K562 (cell line): Measurements from ENCODE around the gene CLEC17A. TPM values are rescaled to one million over a fixed set of nuclear protein-coding genes. Genes with fewer than 3 reads are reported as not detected.
A peak's percentile ranks its signal among the peaks of the same experiment; 100 is the strongest.

Experiments
- ATAC-seq: fragments of 200-7000 bp; cut with Tn5 transposase; 3 replicates; pipeline ENCODE4 v1.9.1; 2020; ENCODE audit warnings: moderate library complexity
- BruUV-seq: library from RNA; stranded (reverse); fragments of 400-500 nt; replicated peaks from 2 replicates; lab custom pipeline; 2021; lab: Mats Ljungman, UMichigan
- CTCF ChIA-PET: fragments of 300-600 bp; formaldehyde crosslinking; extraction: SDS; loops from one replicate; lab custom pipeline; 2021; ENCODE audit warnings: low intra/inter-chr PET ratio; lab: Yijun Ruan, JAX
- POLR2A ChIA-PET: fragments of 300-600, 350-650 bp; sonication (Branson Sonifier 250); formaldehyde crosslinking; extraction: SDS; loops from one replicate; lab custom pipeline; 2021; ENCODE audit warnings: antibody characterized with exemption, inconsistent platforms; lab: Yijun Ruan, JAX
- DNase-seq, 4 experiments: peaks; one replicate each; pipeline versions ENCODE4 v3.0.0 to v3.0.0-alpha.2; 2011 to 2018; ENCODE audit warnings: low spot score in 3 of 4, mixed read lengths in 3 of 4; ENCODE audit errors: extremely low read depth in 1 of 4
- FAIRE-seq: peaks from 2 replicates; lab custom pipeline; 2011; peaks lifted over from hg19 to GRCh38; lab: Jason Lieb, UNC
- H2AFZ ChIP-seq: 2 replicates; pipeline ENCODE4 v1.6.0; 2011; ENCODE audit warnings: low read depth, low read length, control low read depth, inconsistent platforms
- H3K27ac ChIP-seq: fragments of 200-600 bp; 3 replicates; pipeline ENCODE4 v1.8.0; 2011; ENCODE audit warnings: low read depth, mild to moderate bottlenecking, control low read depth, inconsistent platforms, low read length, moderate library complexity, mixed read lengths; ENCODE audit errors: extremely low read depth
- H3K27me3 ChIP-seq, 2 experiments: fragments of 300-600 bp in 1 of 2; 2 replicates in 1 of 2; 3 replicates in 1 of 2; pipeline versions ENCODE4 v1.6.0 to v1.8.0; 2011; ENCODE audit warnings: inconsistent platforms in 2 of 2, low read length in 2 of 2, mild to moderate bottlenecking in 1 of 2, mixed read lengths in 1 of 2, moderate library complexity in 1 of 2; ENCODE audit not compliant: control insufficient read depth in 2 of 2, insufficient read depth in 2 of 2
- H3K36me3 ChIP-seq: fragments of 300-600 bp; 3 replicates; pipeline ENCODE4 v1.8.0; 2011; ENCODE audit warnings: mild to moderate bottlenecking, low read length, inconsistent platforms; ENCODE audit not compliant: control insufficient read depth, insufficient read depth
- H3K4me1 ChIP-seq, 2 experiments: fragments of 200-600 bp in 1 of 2; replicated peaks in 1 of 2; 2 replicates in 1 of 2; 3 replicates in 1 of 2; pipeline versions ENCODE4 v1.5.1 to v1.8.0; 2011; ENCODE audit warnings: inconsistent platforms in 2 of 2, low read length in 2 of 2, mild to moderate bottlenecking in 1 of 2, mixed read lengths in 1 of 2, moderate library complexity in 1 of 2; ENCODE audit not compliant: control insufficient read depth in 2 of 2, insufficient read depth in 2 of 2
- H3K4me2 ChIP-seq: 2 replicates; pipeline ENCODE4 v1.6.1; 2011; ENCODE audit warnings: low read length, control low read depth, inconsistent platforms, mixed read lengths; ENCODE audit not compliant: insufficient read depth
- H3K4me3 ChIP-seq: fragments of 200-600 bp; sonication (generic), shearing (Covaris generic); 2 replicates; pipeline ENCODE4 v1.5.1; 2016; ENCODE audit warnings: control low read depth, inconsistent platforms
- H3K79me2 ChIP-seq: fragments of 200-600 bp; 3 replicates; pipeline ENCODE4 v1.8.0; 2011; ENCODE audit warnings: low read length, inconsistent platforms; ENCODE audit not compliant: control insufficient read depth, insufficient read depth
- H3K9ac ChIP-seq, 2 experiments: 2 replicates each; pipeline versions ENCODE4 v1.6.0 to v1.6.1; 2011; ENCODE audit warnings: low read depth in 2 of 2, low read length in 2 of 2, control low read depth in 1 of 2, inconsistent platforms in 1 of 2, mild to moderate bottlenecking in 1 of 2, mixed read lengths in 1 of 2; ENCODE audit not compliant: insufficient read depth in 1 of 2
- H3K9me1 ChIP-seq: one replicate; pipeline ENCODE4 v1.6.0; 2011; ENCODE audit warnings: inconsistent platforms, mild to moderate bottlenecking, low read length, moderate library complexity; ENCODE audit not compliant: control insufficient read depth, insufficient read depth
- H3K9me3 ChIP-seq: replicated peaks from 2 replicates; pipeline ENCODE4 v1.5.1; 2011; ENCODE audit warnings: low read depth, low read length, inconsistent platforms; ENCODE audit not compliant: control insufficient read depth, insufficient read depth
- H4K20me1 ChIP-seq: replicated peaks from 2 replicates; pipeline ENCODE4 v1.6.1; 2011; ENCODE audit warnings: low read length, inconsistent platforms, mixed read lengths; ENCODE audit not compliant: control insufficient read depth, insufficient read depth
- DDX20 ChIP-seq: fragments of 450-650 bp; IDR thresholded peaks from 2 replicates; pipeline ENCODE4 v1.6.1; 2016; ENCODE audit warnings: missing genetic modification characterization, low read depth, mild to moderate bottlenecking, missing compliant biosample characterization, moderate library complexity
- EP300 ChIP-seq: IDR thresholded peaks from 2 replicates; pipeline ENCODE4 v1.6.1; 2012; ENCODE audit warnings: low read length, improper control_type of control experiment
- FOSL1 ChIP-seq: fragments of 200-800 bp; sonication (Bioruptor generic); conservative IDR thresholded peaks from 2 replicates; pipeline ENCODE4 v1.6.1; 2016; ENCODE audit warnings: missing genetic modification characterization, missing compliant biosample characterization
- GTF2A2 ChIP-seq: IDR thresholded peaks from 2 replicates; pipeline ENCODE4 v1.6.1; 2016; ENCODE audit warnings: mild to moderate bottlenecking, missing genetic modification characterization, missing compliant biosample characterization
- NCOA1 ChIP-seq: fragments of 450-650 bp; IDR thresholded peaks from 2 replicates; pipeline ENCODE4 v1.6.1; 2016; ENCODE audit warnings: low read depth
- NFIC ChIP-seq: fragments of 450-650 bp; IDR thresholded peaks from 2 replicates; pipeline ENCODE4 v1.6.1; 2017; ENCODE audit warnings: mild to moderate bottlenecking, inconsistent platforms
- NONO ChIP-seq, 2 experiments: fragments of 200-400 bp in 1 of 2; fragments of 450-650 bp in 1 of 2; formaldehyde crosslinking in 1 of 2; IDR thresholded peaks; 2 replicates each; pipeline ENCODE4 v1.6.1; 2017; ENCODE audit warnings: low read depth in 2 of 2, mild to moderate bottlenecking in 2 of 2, moderate library complexity in 2 of 2, low read length in 1 of 2
- NR2C1 ChIP-seq, 2 experiments: fragments of 450-650 bp; IDR thresholded peaks; 2 replicates each; pipeline ENCODE4 v1.6.1; 2017; ENCODE audit warnings: mild to moderate bottlenecking in 2 of 2, antibody characterized with exemption in 1 of 2, inconsistent platforms in 1 of 2, missing compliant biosample characterization in 1 of 2, missing genetic modification characterization in 1 of 2
- SRSF9 ChIP-seq: fragments of 200-400 bp; formaldehyde crosslinking; IDR thresholded peaks from 2 replicates; pipeline ENCODE4 v1.6.1; 2017; ENCODE audit warnings: low read depth, low read length, borderline replicate concordance
- ZBTB33 ChIP-seq: sonication (generic); formaldehyde crosslinking; IDR thresholded peaks from 2 replicates; pipeline ENCODE4 v1.8.1; 2023; ENCODE audit warnings: mild to moderate bottlenecking, missing genetic modification reagents
- ZC3H8 ChIP-seq: fragments of 450-650 bp; IDR thresholded peaks from 2 replicates; pipeline ENCODE4 v1.6.1; 2017
- ZNF41 ChIP-seq: fragments of 250-450 bp; sonication (Bioruptor Pico); conservative IDR thresholded peaks from 2 replicates; pipeline ENCODE4 v1.4.0; 2020; ENCODE audit warnings: mild to moderate bottlenecking
- WGBS: fragments of 100-300 bp; shearing (Covaris generic); methylation state at CpG from one replicate; pipeline ENCODE4 v1.1.6; 2016; ENCODE audit warnings: low coverage, mixed read lengths; ENCODE audit not compliant: insufficient coverage; ENCODE audit errors: missing lambda C conversion rate; 5-methylcytosine and 5-hydroxymethylcytosine counted together
- in situ Hi-C: fragments of 300-500 bp; cut with MboI; formaldehyde crosslinking; loops from 4 replicates; pipeline ENCODE4 v1.15.0; 2018; ENCODE audit warnings: inconsistent platforms, mixed read lengths
- intact Hi-C: fragments of 100-400 bp; cut with micrococcal nuclease; formaldehyde crosslinking; loops from 2 replicates; pipeline ENCODE4 v1.14.2; 2022
- polyA plus RNA-seq, 8 experiments: library from polyadenylated mRNA; depleted of rRNA in 4 of 8; stranded (reverse) in 5 of 8; unstranded in 3 of 8; fragments of >200 nt; fragmentation: Nextera tagmentation in 2 of 8; fragmentation: Illumina TruSeq in 1 of 8; extraction: Ambion mirVana in 2 of 8; extraction: Trizol in 1 of 8; gene quantifications; 2 replicates each; pipeline versions ENCODE4 v1.2.1 to v1.2.3, GENCODE V29; 2011 to 2014; ENCODE audit warnings: inconsistent platforms in 1 of 8, missing spikeins in 1 of 8
- total RNA-seq, 7 experiments: library from RNA; depleted of rRNA in 6 of 7; stranded (reverse); fragments of >200 nt in 6 of 7; fragmentation: Illumina TruSeq in 2 of 7; extraction: Trizol in 2 of 7; gene quantifications; 2 replicates each; pipeline versions ENCODE4 v1.2.1 to v1.2.3, GENCODE V29; 2011 to 2021; ENCODE audit warnings: low replicate concordance in 1 of 7

The CLEC17A gene
- total and polyA plus RNA-seq, 9 of the 15 experiments (the other 6 are each of a cell fraction or from before 2014, with no cell fraction given): 0.03 TPM; not detected in 8

- Histone ChIP-seq H3K4me1 (peaks cover 14 to 84% of the 10 kb centered on the region in 2 experiments; a peak in 4 of 5 replicates), H3K36me3 (peaks cover 62% of the 10 kb centered on the region; the same call in 2 of the 3 replicates), H3K27ac (no peak overlapping the region), H3K4me2 (no peak overlapping the region), H3K9me3 (no peaks in the 10 kb centered on the region), H2AFZ (no peak overlapping the region), H3K79me2 (peaks cover 31% of the 10 kb centered on the region), H3K9ac (no peak overlapping the region), H3K4me3 (no peak overlapping the region), H4K20me1 (0 out of 2 replicates have a peak, but pooled peaks cover 9% of the 10 kb centered on the region), H3K27me3 (no peaks in the 10 kb centered on the region), H3K9me1 (peaks cover 8% of the 10 kb centered on the region)
- POLR2A ChIA-PET: interaction anchor here (0.6 to 0.7 kb wide), 2 partner anchors 12 to 386 kb away, joined by 3 read pairs; no protein-coding TSS in a partner anchor
- no TSS peak for BruUV-seq
- CTCF ChIA-PET: no interaction called here
- intact Hi-C loops (no loop called here), in situ Hi-C loops (no loop called here)
- 92% methylated on average over 21 of the region's 31 CpGs for WGBS
- FAIRE-seq (no peak), ATAC-seq (no peak), DNase-seq (no peak)
- TF ChIP-seq NONO (IDR thresholded peaks at IDR 0.05; ENCODE audit: low read depth in 2 of 2, low read length in 1 of 2) (no peak), ZBTB33 (CRISPR knock-in tag) (peak; percentile 40; the same call in 1 of the 2 replicates), EP300 (no peak), ZC3H8 (no peak), SRSF9 (no peak), GTF2A2 (tag) (no peak), DDX20 (no peak), NFIC (peak; percentile 71), NR2C1 (IDR thresholded peaks at IDR 0.05) (no peak), NR2C1 (tag; IDR thresholded peaks at IDR 0.05) (no peak), FOSL1 (tag) (no peak), ZNF41 (no peak), NCOA1 (no peak)
Observed at GRCh38 chr19:14565765-14566711, 16.8 kb upstream of the CLEC17A start.
